Calu3 (cell line): ENCODE results near the gene WHAMM. TPM values are rescaled to one million over a fixed set of nuclear protein-coding genes. Genes with fewer than 3 reads are reported as not detected.
"Not testable (repeated sequence)": the region's sequence is repeated elsewhere in the genome, so short reads cannot be mapped to it uniquely, and the experiment has no call there.

ENCODE experiments used
- BruUV-seq: library from RNA; stranded (reverse); fragments of 400-500 nt; replicated peaks from 2 replicates; lab custom pipeline; 2021; lab: Mats Ljungman, UMichigan
- CTCF ChIA-PET: fragments of 300-600 bp; sonication (Branson Sonifier 250); formaldehyde crosslinking; loops from one replicate; lab custom pipeline; 2022; ENCODE audit warnings: antibody characterized with exemption; lab: Charles Lee
- DNase-seq: peaks from one replicate; pipeline ENCODE4 v3.0.0; 2022
- H3K27ac Mint-ChIP-seq: one replicate; pipeline ENCODE4 v1.8.0; 2022; ENCODE audit warnings: mixed read lengths; ENCODE audit not compliant: unreplicated experiment
- H3K27me3 Mint-ChIP-seq: one replicate; pipeline ENCODE4 v1.8.0; 2022; ENCODE audit warnings: mixed read lengths; ENCODE audit not compliant: unreplicated experiment
- H3K36me3 Mint-ChIP-seq: one replicate; pipeline ENCODE4 v1.8.0; 2022; ENCODE audit warnings: mild to moderate bottlenecking, moderate library complexity, mixed read lengths; ENCODE audit not compliant: insufficient read depth, unreplicated experiment
- H3K4me1 Mint-ChIP-seq: one replicate; pipeline ENCODE4 v1.8.0; 2022; ENCODE audit warnings: mild to moderate bottlenecking, low read depth, mixed read lengths; ENCODE audit not compliant: unreplicated experiment
- H3K4me3 Mint-ChIP-seq: one replicate; pipeline ENCODE4 v1.8.0; 2022; ENCODE audit warnings: mild to moderate bottlenecking, low read depth, moderate library complexity, mixed read lengths; ENCODE audit not compliant: unreplicated experiment
- H3K9me3 Mint-ChIP-seq: one replicate; pipeline ENCODE4 v1.8.0; 2022; ENCODE audit warnings: low read depth, mixed read lengths; ENCODE audit not compliant: unreplicated experiment
- intact Hi-C: fragments of 100-400 bp; cut with micrococcal nuclease; formaldehyde crosslinking; loops from one replicate; pipeline ENCODE4 v1.10.0; 2022; ENCODE audit not compliant: unreplicated experiment
- total RNA-seq: library from RNA; stranded (reverse); gene quantifications from 2 replicates; pipeline ENCODE4 v1.2.3, GENCODE V29; 2022
- TF ChIP-seq, protein P1 (sequence below): fragments of 200-600 bp; IDR thresholded peaks from one replicate; pipeline ENCODE4 v1.8.0; 2022; ENCODE audit warnings: antibody characterized with exemption; ENCODE audit not compliant: unreplicated experiment

The WHAMM gene
- total RNA-seq, 1 experiment from 2014 or later = 12.1 TPM

DNA sequence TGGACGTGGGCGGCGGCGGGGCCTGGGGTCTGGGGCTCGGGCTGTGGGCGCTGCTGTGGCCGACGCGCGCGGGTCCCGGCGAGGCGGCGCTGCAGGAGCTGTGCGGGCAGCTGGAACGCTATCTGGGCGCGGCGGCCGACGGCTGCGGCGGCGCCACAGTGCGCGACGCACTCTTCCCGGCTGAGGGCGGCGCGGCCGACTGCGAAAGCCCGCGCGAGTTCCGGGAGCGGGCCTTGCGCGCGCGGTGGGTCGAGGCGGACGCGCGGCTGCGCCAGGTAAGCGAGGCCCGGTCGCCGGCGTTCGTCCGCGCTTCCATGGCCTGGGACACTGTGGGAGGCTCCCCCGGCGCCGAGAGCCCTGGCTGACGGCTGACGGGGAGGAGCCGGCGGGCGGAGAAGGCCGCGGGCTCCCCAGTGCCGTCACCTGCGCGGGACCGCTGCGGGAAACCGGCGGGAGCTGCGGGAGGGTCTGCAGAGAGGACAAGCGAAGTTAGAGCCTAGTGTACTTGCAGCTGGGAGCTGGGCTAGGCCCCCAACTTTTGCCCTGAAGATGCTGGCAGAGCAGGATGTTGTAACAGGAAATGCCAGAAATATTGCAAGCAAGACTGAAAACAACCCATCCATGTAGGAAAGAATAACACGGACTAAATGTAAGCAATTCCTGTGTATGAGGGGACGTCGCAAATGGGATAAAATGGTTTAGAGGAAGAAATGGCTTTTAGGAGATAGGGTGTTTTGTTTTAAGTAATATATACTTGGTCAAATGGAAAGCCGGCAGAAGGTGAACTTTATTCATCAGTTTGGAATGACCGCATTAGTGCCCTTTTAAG is 847 bp downstream of the WHAMM start:
- peak; percentile 49 for DNase-seq
- Mint-ChIP-seq H3K36me3 (peaks cover 58% of the 10 kb centered on the region), H3K4me1 (peaks cover 12% of the 10 kb centered on the region), H3K27ac (peak overlapping the region; percentile 92), H3K4me3 (peak overlapping the region; percentile 96), H3K27me3 (no peaks in the 10 kb centered on the region), H3K9me3 (no peaks in the 10 kb centered on the region)
- intact Hi-C loops = no loop called here
- CTCF ChIA-PET = interaction anchor here (0.6 to 1.6 kb wide), 2 partner anchors 20 to 225 kb away, joined by 3 to 4 read pairs; no protein-coding TSS in a partner anchor
- TF ChIP-seq, protein P1, sequence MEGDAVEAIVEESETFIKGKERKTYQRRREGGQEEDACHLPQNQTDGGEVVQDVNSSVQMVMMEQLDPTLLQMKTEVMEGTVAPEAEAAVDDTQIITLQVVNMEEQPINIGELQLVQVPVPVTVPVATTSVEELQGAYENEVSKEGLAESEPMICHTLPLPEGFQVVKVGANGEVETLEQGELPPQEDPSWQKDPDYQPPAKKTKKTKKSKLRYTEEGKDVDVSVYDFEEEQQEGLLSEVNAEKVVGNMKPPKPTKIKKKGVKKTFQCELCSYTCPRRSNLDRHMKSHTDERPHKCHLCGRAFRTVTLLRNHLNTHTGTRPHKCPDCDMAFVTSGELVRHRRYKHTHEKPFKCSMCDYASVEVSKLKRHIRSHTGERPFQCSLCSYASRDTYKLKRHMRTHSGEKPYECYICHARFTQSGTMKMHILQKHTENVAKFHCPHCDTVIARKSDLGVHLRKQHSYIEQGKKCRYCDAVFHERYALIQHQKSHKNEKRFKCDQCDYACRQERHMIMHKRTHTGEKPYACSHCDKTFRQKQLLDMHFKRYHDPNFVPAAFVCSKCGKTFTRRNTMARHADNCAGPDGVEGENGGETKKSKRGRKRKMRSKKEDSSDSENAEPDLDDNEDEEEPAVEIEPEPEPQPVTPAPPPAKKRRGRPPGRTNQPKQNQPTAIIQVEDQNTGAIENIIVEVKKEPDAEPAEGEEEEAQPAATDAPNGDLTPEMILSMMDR = no peak
- BruUV-seq = no TSS peak

DNA sequence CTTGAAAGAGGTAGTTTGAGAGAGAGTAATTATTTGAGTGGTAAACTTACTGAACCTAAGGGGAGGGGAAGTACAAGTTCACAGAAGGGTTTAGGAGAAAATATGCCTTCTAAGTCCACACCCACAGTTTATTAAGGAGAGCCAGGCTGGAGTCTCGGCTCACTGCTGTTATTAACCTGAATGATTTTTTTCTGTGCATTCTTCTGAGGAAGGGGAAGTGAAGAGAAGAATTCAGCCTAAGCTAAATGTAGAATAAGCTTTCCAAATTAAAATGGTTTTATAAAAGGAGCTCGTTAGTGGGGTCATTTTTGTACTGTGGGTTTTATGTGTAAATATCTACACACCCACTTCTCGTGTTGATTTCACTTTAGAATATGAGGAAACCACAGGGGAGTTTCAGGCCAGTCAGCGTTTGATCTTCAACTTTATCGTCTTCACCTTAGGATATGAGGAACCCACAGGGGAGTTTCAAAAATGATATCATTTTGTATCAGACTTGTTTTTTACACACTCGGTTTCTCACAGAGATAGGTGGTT is 1.5 kb downstream of the WHAMM start:
- Mint-ChIP-seq H3K9me3 (no peaks in the 10 kb centered on the region), H3K4me1 (peaks cover 12% of the 10 kb centered on the region), H3K4me3 (peak overlapping the region; percentile 96), H3K36me3 (peaks cover 59% of the 10 kb centered on the region), H3K27ac (peak overlapping the region; percentile 92), H3K27me3 (no peaks in the 10 kb centered on the region)
- intact Hi-C loops = no loop called here
- TF ChIP-seq, protein P1 = no peak
- CTCF ChIA-PET = interaction anchor here (1.0 to 1.6 kb wide), 2 partner anchors 61 to 226 kb away, joined by 3 to 4 read pairs; no protein-coding TSS in a partner anchor
- TSS peak; percentile 52 for BruUV-seq
- no peak for DNase-seq

DNA sequence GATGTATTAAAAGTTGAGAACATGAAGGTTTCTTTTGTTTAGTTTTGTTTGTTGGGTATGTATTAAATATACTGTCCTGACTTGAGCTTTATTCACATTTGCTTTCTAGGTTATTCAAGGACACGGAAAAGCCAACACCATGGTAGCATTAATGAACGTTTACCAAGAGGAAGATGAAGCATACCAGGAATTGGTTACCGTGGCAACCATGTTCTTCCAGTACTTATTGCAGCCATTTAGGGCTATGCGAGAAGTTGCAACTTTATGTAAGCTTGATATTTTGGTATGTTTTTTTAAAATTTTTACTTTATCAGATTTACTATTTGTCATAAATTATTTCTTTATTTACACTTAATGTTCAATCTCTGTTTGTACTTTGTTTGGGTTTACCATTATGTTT is 3.6 kb downstream of the WHAMM start:
- no peaks in the 10 kb centered on the region for H3K27me3 Mint-ChIP-seq
- H3K4me3 Mint-ChIP-seq = no peak overlapping the region
- no TSS peak for BruUV-seq
- TF ChIP-seq, protein P1 = no peak
- peaks cover 65% of the 10 kb centered on the region for H3K36me3 Mint-ChIP-seq
- peaks cover 12% of the 10 kb centered on the region for H3K4me1 Mint-ChIP-seq
- CTCF ChIA-PET = no interaction called here
- intact Hi-C loops = no loop called here
- no peak for DNase-seq
- H3K9me3 Mint-ChIP-seq = no peaks in the 10 kb centered on the region
- H3K27ac Mint-ChIP-seq = no peak overlapping the region

DNA sequence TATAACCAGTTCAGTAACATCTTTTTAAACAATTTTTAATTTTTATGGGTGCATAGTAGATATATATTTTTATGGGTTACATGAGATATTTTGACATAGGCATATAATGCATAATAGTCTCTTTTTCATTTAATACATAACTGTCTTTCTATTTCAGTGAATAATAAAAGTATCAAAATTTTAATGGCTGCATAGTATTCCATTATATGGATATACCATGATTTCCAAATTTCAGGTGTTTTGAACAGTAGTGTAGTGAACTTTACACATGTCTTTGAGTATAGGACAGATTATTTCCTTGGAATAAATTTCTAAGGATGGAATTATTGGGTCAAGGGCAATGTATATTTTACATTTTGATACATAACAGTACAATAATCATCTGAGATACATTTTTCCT is 10.7 kb downstream of the WHAMM start:
- BruUV-seq = no TSS peak
- CTCF ChIA-PET = no interaction called here
- H3K4me3 Mint-ChIP-seq = no peak overlapping the region
- TF ChIP-seq, protein P1 = no peak
- H3K36me3 Mint-ChIP-seq = peaks cover 43% of the 10 kb centered on the region
- H3K27ac Mint-ChIP-seq = no peak overlapping the region
- H3K4me1 Mint-ChIP-seq = no peaks in the 10 kb centered on the region
- no peaks in the 10 kb centered on the region for H3K27me3 Mint-ChIP-seq
- intact Hi-C loops = no loop called here
- peaks cover 2% of the 10 kb centered on the region for H3K9me3 Mint-ChIP-seq
- DNase-seq = no peak

DNA sequence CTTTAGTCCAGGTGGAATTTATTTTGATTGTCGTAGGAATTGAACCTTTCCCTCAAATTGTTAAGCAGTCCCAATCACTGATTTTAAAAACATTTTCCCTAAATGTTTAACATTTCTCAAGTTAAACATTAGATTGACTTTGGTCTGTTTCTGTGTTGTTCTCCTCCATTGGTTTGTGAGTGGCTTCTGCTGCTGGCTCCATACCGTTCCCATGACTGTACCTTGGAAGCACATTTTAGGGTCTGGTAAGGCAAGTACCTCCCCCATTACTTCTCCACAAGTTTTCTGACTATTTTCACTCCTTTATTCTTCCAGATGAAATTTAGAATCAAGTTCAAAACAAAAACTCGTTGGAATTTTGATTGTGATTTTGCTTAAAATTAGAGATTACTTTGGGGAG is 12.0 kb downstream of the WHAMM start:
- intact Hi-C loops, DNase-seq, H3K9me3 Mint-ChIP-seq, CTCF ChIA-PET, H3K4me1 Mint-ChIP-seq, H3K27ac Mint-ChIP-seq, H3K27me3 Mint-ChIP-seq, H3K4me3 Mint-ChIP-seq, BruUV-seq: not testable (repeated sequence)
- H3K36me3 Mint-ChIP-seq = peaks cover 54% of the 10 kb centered on the region

DNA sequence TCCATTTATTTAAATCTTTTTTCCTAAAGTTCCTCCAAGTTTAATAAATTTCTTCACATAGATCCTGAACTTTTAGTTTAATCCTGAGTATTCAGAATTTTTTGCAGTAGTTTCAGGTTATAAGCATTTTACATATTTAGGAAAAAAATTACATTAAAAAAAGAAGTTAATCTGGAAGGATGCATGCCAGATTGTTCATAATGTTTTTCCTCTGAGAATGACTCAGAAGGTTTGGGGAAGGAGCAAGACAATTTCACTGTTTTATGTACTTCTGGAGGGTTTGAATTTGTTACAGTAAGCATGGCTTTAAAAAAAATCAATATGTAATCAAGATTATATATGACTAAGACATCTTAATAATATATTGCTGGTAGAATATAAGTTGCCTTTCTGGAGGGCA is 12.4 kb downstream of the WHAMM start:
- H3K9me3 Mint-ChIP-seq, CTCF ChIA-PET, BruUV-seq, H3K4me3 Mint-ChIP-seq, DNase-seq, intact Hi-C loops, H3K27me3 Mint-ChIP-seq, H3K4me1 Mint-ChIP-seq, H3K27ac Mint-ChIP-seq: not testable (repeated sequence)
- peaks cover 56% of the 10 kb centered on the region for H3K36me3 Mint-ChIP-seq
